Measurements from ENCODE around the gene TBXAS1. TPM values are rescaled to one million over a fixed set of nuclear protein-coding genes. Genes with fewer than 3 reads are reported as not detected.

TBXAS1 gene
- total RNA-seq, 2 experiments from 2014 or later: 5.5 to 6.0 TPM

GRCh38 chr7:139941421-139941820, 112.4 kb downstream of the TBXAS1 start:
- Histone ChIP-seq H3K36me3 (ENCODE audit: insufficient read depth, low read length) (no peaks in the 10 kb centered on the region), H3K4me3 (ENCODE audit: low read length) (no peak overlapping the region), H3K27me3 (ENCODE audit: control insufficient read depth in 1 of 2, insufficient read depth in 2 of 2, low read length in 2 of 2) (no peaks in the 10 kb centered on the region), H3K4me1 (ENCODE audit: insufficient read depth, low read length) (no peaks in the 10 kb centered on the region), H3K27ac (ENCODE audit: low read depth in 1 of 2, low read length in 2 of 2) (no peak overlapping the region), H3K9me3 (ENCODE audit: control insufficient read depth in 1 of 2, insufficient read depth in 1 of 2, low read length in 2 of 2) (peaks cover 4 to 11% of the 10 kb centered on the region in 2 experiments)
- DNase-seq (no peak), ATAC-seq (ENCODE audit: poor library complexity) (no peak)
- H3K27ac Mint-ChIP-seq: no peak overlapping the region
- H3K4me1 Mint-ChIP-seq (ENCODE audit: low read depth): no peaks in the 10 kb centered on the region
- peaks cover 7% of the 10 kb centered on the region for H3K9me3 Mint-ChIP-seq
- ChIA-PET CTCF (interaction anchor here (0.5 kb wide), 1 partner anchor 562 kb away, joined by 3 read pairs; no protein-coding TSS in a partner anchor), POLR2A (no interaction called here)
- intact Hi-C loops (cut with DNase I, micrococcal nuclease): no loop called here
- H3K27me3 Mint-ChIP-seq: no peaks in the 10 kb centered on the region
- TF ChIP-seq CTCF (IDR thresholded peaks at IDR 0.05): no peak
- peaks cover 22% of the 10 kb centered on the region for H3K36me3 Mint-ChIP-seq (ENCODE audit: low read depth)
- no peak overlapping the region for H3K4me3 Mint-ChIP-seq

GRCh38 chr7:139941866-139942265, 112.8 kb downstream of the TBXAS1 start:
- Mint-ChIP-seq H3K27me3 (no peaks in the 10 kb centered on the region), H3K27ac (no peak overlapping the region), H3K36me3 (ENCODE audit: low read depth) (peaks cover 26% of the 10 kb centered on the region), H3K4me1 (ENCODE audit: low read depth) (no peaks in the 10 kb centered on the region), H3K4me3 (no peak overlapping the region), H3K9me3 (peaks cover 7% of the 10 kb centered on the region)
- Histone ChIP-seq H3K9me3 (ENCODE audit: control insufficient read depth in 1 of 2, insufficient read depth in 1 of 2, low read length in 2 of 2) (peaks cover 4 to 11% of the 10 kb centered on the region in 2 experiments), H3K27ac (ENCODE audit: low read depth in 1 of 2, low read length in 2 of 2) (no peak overlapping the region), H3K4me3 (ENCODE audit: low read length) (no peak overlapping the region), H3K27me3 (ENCODE audit: control insufficient read depth in 1 of 2, insufficient read depth in 2 of 2, low read length in 2 of 2) (no peaks in the 10 kb centered on the region), H3K36me3 (ENCODE audit: insufficient read depth, low read length) (no peaks in the 10 kb centered on the region), H3K4me1 (ENCODE audit: insufficient read depth, low read length) (no peaks in the 10 kb centered on the region)
- no peak for TF ChIP-seq CTCF (IDR thresholded peaks at IDR 0.05)
- ChIA-PET CTCF (no interaction called here), POLR2A (no interaction called here)
- DNase-seq: no peak
- intact Hi-C loops (cut with DNase I, micrococcal nuclease): no loop called here
- ATAC-seq (ENCODE audit: poor library complexity): no peak

GRCh38 chr7:139942636-139943035, 113.6 kb downstream of the TBXAS1 start:
- H3K36me3 ChIP-seq (ENCODE audit: insufficient read depth, low read length): no peaks in the 10 kb centered on the region
- DNase-seq: no peak
- no peaks in the 10 kb centered on the region for H3K4me1 ChIP-seq (ENCODE audit: insufficient read depth, low read length)
- Mint-ChIP-seq H3K36me3 (ENCODE audit: low read depth) (peaks cover 27% of the 10 kb centered on the region), H3K9me3 (peaks cover 7% of the 10 kb centered on the region), H3K4me3 (no peak overlapping the region), H3K4me1 (ENCODE audit: low read depth) (no peaks in the 10 kb centered on the region), H3K27ac (no peak overlapping the region), H3K27me3 (no peaks in the 10 kb centered on the region)
- no peak overlapping the region for H3K27ac ChIP-seq (ENCODE audit: low read depth in 1 of 2, low read length in 2 of 2)
- no peaks in the 10 kb centered on the region for H3K27me3 ChIP-seq (ENCODE audit: control insufficient read depth in 1 of 2, insufficient read depth in 2 of 2, low read length in 2 of 2)
- POLR2A ChIA-PET: no interaction called here
- no peak for ATAC-seq (ENCODE audit: poor library complexity)
- H3K9me3 ChIP-seq (ENCODE audit: control insufficient read depth in 1 of 2, insufficient read depth in 1 of 2, low read length in 2 of 2): peaks cover 4 to 11% of the 10 kb centered on the region in 2 experiments
- intact Hi-C loops (cut with DNase I, micrococcal nuclease): no loop called here
- CTCF ChIA-PET: no interaction called here
- no peak for TF ChIP-seq CTCF (IDR thresholded peaks at IDR 0.05)
- H3K4me3 ChIP-seq (ENCODE audit: low read length): no peak overlapping the region
